GM19193 (cell line): ENCODE results near the gene EFNA4.

Source experiments
- POLR2A ChIP-seq: IDR thresholded peaks from 4 replicates; pipeline ENCODE4 v1.6.1; 2011; ENCODE audit not compliant: insufficient read depth, insufficient read length; ENCODE audit errors: extremely low read depth

Gene EFNA4

GRCh38 chr1:155083865-155084721, 20.6 kb downstream of the EFNA4 start:
- TF ChIP-seq POLR2A, result no peak

- no peak for TF ChIP-seq POLR2A
Observed at GRCh38 chr1:155084722-155085503, 21.4 kb downstream of the EFNA4 start.

GRCh38 chr1:155085504-155086127, 22.1 kb downstream of the EFNA4 start:
- no peak for TF ChIP-seq POLR2A

GRCh38 chr1:155086128-155086741, 22.7 kb downstream of the EFNA4 start:
- no peak for TF ChIP-seq POLR2A

- TF ChIP-seq POLR2A, result no peak
Observed at GRCh38 chr1:155086856-155087535, 23.5 kb downstream of the EFNA4 start.

GRCh38 chr1:155091071-155092051, 27.8 kb downstream of the EFNA4 start:
- no peak for TF ChIP-seq POLR2A

- no peak for TF ChIP-seq POLR2A
Observed at GRCh38 chr1:155092131-155092530, 28.6 kb downstream of the EFNA4 start.

GRCh38 chr1:155092641-155093040, 29.1 kb downstream of the EFNA4 start:
- TF ChIP-seq POLR2A, result no peak

- TF ChIP-seq POLR2A, result no peak
Observed at GRCh38 chr1:155093911-155094621, 30.5 kb downstream of the EFNA4 start.

- TF ChIP-seq POLR2A, result no peak
Observed at GRCh38 chr1:155094622-155094948, 31.0 kb downstream of the EFNA4 start.

GRCh38 chr1:155099331-155099730, 35.8 kb downstream of the EFNA4 start:
- no peak for TF ChIP-seq POLR2A

- no peak for TF ChIP-seq POLR2A
Observed at GRCh38 chr1:155103325-155103724, 39.8 kb downstream of the EFNA4 start.
